Measurements from ENCODE around the gene TBX19. TPM values are rescaled to one million over a fixed set of nuclear protein-coding genes. Genes with fewer than 3 reads are reported as not detected.
A peak's percentile ranks its signal among the peaks of the same experiment; 100 is the strongest.

The TBX19 gene
- total RNA-seq, 2 donors from 2014 or later: 8.4 to 9.9 TPM

DNA sequence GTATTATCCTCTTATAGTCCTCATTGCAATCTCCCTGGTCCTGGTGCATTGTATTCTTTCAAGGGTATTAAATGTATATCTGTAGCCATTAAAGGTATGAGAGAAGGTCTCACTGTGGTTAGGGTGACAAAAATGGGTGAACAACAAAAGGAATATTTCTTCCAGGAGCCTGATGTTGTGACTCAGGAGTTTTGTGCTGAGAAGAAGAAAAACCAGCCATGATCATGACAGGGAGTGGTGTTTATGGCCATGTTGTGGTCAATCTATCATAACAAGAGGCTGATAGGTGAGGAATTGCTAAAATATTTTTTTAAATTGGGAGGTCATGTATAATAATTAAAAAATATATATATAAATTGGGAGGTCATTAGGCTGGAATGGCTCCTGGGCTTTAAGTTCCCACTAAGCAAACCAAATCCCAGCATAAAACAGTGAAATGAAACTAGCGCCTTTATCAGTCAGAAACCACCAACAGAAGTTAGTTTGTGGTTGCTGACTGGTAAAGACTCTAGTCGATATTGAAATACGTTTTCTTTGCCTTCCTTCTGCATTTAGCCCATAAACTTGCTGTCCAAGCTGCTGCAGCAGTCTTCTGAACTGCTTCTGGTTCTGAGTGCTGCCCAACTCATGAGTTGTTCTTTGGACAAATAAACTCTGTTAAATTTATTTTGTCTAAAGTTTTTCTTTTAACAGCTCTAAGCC lies 60.3 kb downstream of the TBX19 start:
- DNase-seq (ENCODE audit: low spot score): no peak
- TF ChIP-seq, protein P1, sequence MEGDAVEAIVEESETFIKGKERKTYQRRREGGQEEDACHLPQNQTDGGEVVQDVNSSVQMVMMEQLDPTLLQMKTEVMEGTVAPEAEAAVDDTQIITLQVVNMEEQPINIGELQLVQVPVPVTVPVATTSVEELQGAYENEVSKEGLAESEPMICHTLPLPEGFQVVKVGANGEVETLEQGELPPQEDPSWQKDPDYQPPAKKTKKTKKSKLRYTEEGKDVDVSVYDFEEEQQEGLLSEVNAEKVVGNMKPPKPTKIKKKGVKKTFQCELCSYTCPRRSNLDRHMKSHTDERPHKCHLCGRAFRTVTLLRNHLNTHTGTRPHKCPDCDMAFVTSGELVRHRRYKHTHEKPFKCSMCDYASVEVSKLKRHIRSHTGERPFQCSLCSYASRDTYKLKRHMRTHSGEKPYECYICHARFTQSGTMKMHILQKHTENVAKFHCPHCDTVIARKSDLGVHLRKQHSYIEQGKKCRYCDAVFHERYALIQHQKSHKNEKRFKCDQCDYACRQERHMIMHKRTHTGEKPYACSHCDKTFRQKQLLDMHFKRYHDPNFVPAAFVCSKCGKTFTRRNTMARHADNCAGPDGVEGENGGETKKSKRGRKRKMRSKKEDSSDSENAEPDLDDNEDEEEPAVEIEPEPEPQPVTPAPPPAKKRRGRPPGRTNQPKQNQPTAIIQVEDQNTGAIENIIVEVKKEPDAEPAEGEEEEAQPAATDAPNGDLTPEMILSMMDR (IDR thresholded peaks at IDR 0.05): no peak
- H3K9me3 ChIP-seq: no peaks in the 10 kb centered on the region
- no peak overlapping the region for H3K4me3 ChIP-seq
- ATAC-seq (ENCODE audit: insufficient number of reproducible peaks, low FRiP score, low read depth): no peak
- H3K4me1 ChIP-seq (ENCODE audit: control insufficient read depth in 1 of 2, low read depth in 2 of 2): peaks cover 9 to 24% of the 10 kb centered on the region in 2 donors
- no peaks in the 10 kb centered on the region for H3K27me3 ChIP-seq (replicated peaks; ENCODE audit: insufficient read depth)
- no peaks in the 10 kb centered on the region for H3K36me3 ChIP-seq
- H3K27ac ChIP-seq: peak overlapping the region in 1 of 2 donors; percentile 56

DNA sequence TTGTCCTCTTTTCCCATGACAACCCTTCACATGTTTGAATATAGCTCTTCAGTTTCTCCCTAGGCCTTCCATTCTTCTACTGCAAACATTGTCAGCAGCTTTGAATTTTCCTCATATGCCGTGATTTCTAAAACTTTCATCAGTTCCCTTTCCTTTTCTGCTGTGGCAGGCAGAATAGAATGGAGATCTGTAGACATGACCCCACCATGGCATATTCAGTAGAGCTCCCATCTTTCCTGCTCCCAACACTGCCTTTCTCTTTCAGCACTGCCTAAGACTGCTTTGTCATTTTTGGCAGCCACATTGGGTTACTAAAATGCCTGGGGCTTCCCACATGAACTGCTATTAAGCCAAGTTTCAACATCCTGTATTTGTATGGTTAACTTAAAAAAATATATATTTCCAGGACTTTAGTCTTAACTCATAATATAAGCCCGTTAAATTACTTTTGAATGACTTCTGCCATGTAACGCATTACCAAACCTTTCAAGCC lies 60.9 kb downstream of the TBX19 start:
- Histone ChIP-seq H3K36me3 (no peaks in the 10 kb centered on the region), H3K27me3 (replicated peaks; ENCODE audit: insufficient read depth) (no peaks in the 10 kb centered on the region), H3K27ac (peak overlapping the region in 1 of 2 donors; percentile 56), H3K9me3 (no peaks in the 10 kb centered on the region), H3K4me1 (ENCODE audit: control insufficient read depth in 1 of 2, low read depth in 2 of 2) (peaks cover 9 to 24% of the 10 kb centered on the region in 2 donors), H3K4me3 (no peak overlapping the region)
- TF ChIP-seq, protein P1 (IDR thresholded peaks at IDR 0.05): no peak
- DNase-seq (ENCODE audit: low spot score): no peak
- no peak for ATAC-seq (ENCODE audit: insufficient number of reproducible peaks, low FRiP score, low read depth)

DNA sequence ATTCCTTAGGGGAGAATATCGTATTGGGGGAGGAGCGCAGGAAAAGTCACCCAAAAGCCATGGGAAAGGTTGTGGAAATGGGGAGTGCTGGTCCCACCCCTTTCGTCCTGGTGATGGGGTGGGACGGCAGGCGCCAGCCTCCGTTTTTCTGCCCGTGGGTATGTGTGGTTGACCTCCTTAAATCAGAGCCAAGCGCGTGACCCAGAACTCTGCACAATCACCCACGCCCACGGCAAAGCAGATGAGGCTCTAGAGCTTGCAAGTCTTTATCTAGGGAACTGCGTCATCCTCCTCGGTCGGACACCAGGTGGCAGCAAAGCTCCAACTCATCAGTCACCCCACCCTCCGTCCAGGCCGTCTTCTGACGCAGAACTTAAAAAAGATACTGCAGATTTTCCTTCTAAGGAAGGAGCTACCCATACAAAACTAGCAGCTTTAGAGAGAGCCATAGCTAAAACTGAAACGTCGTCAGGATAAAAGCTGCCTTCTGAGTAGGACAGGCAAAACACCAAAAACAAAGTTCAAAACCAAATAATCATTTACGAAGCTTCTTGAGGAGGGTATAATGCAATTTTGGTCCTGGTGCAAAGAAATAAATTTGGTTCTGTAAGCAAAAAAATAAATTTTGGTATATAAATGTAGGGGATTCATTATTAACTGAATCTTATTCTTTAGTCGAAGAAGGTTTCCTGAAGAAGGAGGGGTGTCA lies 62.0 kb downstream of the TBX19 start:
- ATAC-seq (ENCODE audit: insufficient number of reproducible peaks, low FRiP score, low read depth) (peak; percentile 92), DNase-seq (ENCODE audit: low spot score) (peak; percentile 85)
- Histone ChIP-seq H3K4me1 (ENCODE audit: control insufficient read depth in 1 of 2, low read depth in 2 of 2) (peaks cover 9 to 24% of the 10 kb centered on the region in 2 donors), H3K27me3 (replicated peaks; ENCODE audit: insufficient read depth) (no peaks in the 10 kb centered on the region), H3K4me3 (peak overlapping the region; percentile 53), H3K9me3 (no peaks in the 10 kb centered on the region), H3K27ac (peak overlapping the region; percentile 56 to 71), H3K36me3 (no peaks in the 10 kb centered on the region)
- TF ChIP-seq, protein P1 (IDR thresholded peaks at IDR 0.05): peak; percentile 80

DNA sequence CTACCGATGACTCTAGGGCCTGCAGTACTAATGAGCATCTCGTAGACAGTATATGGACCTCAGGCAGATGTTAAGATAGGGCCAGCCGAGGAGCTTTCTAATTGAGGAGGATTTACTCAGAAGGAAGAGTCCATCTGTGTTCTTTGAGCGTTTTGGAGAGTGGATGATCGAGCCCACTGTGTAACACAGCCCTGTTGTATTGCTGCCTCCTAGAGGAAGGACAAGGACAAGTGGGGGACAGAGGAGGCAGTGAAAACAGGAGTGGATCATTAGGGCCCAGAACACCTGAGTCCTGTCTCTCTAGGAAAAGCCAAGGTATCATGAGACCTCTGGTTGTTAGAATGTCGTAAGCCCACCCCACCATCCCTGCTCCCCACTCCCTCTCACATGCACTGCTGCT lies 62.9 kb downstream of the TBX19 start:
- no peaks in the 10 kb centered on the region for H3K9me3 ChIP-seq
- H3K4me3 ChIP-seq: no peak overlapping the region
- DNase-seq (ENCODE audit: low spot score): no peak
- peak overlapping the region; percentile 56 to 71 for H3K27ac ChIP-seq
- H3K36me3 ChIP-seq: no peaks in the 10 kb centered on the region
- TF ChIP-seq, protein P1 (IDR thresholded peaks at IDR 0.05): no peak
- H3K27me3 ChIP-seq (replicated peaks; ENCODE audit: insufficient read depth): no peaks in the 10 kb centered on the region
- H3K4me1 ChIP-seq (ENCODE audit: control insufficient read depth in 1 of 2, low read depth in 2 of 2): peaks cover 9 to 24% of the 10 kb centered on the region in 2 donors
- no peak for ATAC-seq (ENCODE audit: insufficient number of reproducible peaks, low FRiP score, low read depth)

DNA sequence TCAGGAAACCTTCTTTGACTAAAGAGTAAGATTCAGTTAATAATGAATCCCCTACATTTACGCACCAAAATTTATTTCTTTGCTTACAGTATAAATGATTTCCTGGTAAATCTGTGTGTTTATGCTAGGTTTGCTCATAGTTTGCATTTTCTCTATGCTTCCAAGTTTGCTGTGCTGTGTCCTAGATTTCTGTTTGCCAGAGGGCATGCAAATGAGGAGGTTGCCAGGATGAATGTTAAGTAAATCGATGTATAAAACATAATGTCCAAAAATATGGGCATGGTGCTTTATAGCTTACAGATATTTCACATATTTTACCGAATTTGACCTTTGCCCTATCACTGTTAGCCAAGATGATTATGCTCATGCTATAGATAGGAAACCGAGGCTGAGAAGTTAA lies 63.8 kb downstream of the TBX19 start:
- H3K4me1 ChIP-seq (ENCODE audit: control insufficient read depth in 1 of 2, low read depth in 2 of 2): peaks cover 9 to 24% of the 10 kb centered on the region in 2 donors
- TF ChIP-seq, protein P1 (IDR thresholded peaks at IDR 0.05): no peak
- no peaks in the 10 kb centered on the region for H3K9me3 ChIP-seq
- H3K27ac ChIP-seq: no peak overlapping the region
- H3K27me3 ChIP-seq (replicated peaks; ENCODE audit: insufficient read depth): no peaks in the 10 kb centered on the region
- no peak overlapping the region for H3K4me3 ChIP-seq
- no peaks in the 10 kb centered on the region for H3K36me3 ChIP-seq
- DNase-seq (ENCODE audit: low spot score): no peak
- ATAC-seq (ENCODE audit: insufficient number of reproducible peaks, low FRiP score, low read depth): no peak
